HFFc6 (cell line): Measurements from ENCODE around the gene POLA1. TPM values are rescaled to one million over a fixed set of nuclear protein-coding genes. Genes with fewer than 3 reads are reported as not detected.

Experiments used
- DNase-seq: peaks from one replicate; pipeline ENCODE4 v3.0.0-alpha.2; 2018
- H3K27ac Mint-ChIP-seq: 2 replicates; pipeline ENCODE4 v1.8.0; 2020; ENCODE audit warnings: mild to moderate bottlenecking, mixed read lengths
- H3K27me3 Mint-ChIP-seq: 2 replicates; pipeline ENCODE4 v1.8.0; 2021; ENCODE audit warnings: mild to moderate bottlenecking, moderate library complexity, mixed read lengths; ENCODE audit not compliant: insufficient read depth
- H3K36me3 Mint-ChIP-seq: 2 replicates; pipeline ENCODE4 v1.8.0; 2021; ENCODE audit warnings: low read depth, mixed read lengths
- H3K4me1 Mint-ChIP-seq: 2 replicates; pipeline ENCODE4 v1.8.0; 2020; ENCODE audit warnings: low read depth, mixed read lengths
- H3K4me3 Mint-ChIP-seq: 2 replicates; pipeline ENCODE4 v1.8.0; 2020; ENCODE audit warnings: mild to moderate bottlenecking, moderate library complexity, mixed read lengths
- H3K9me3 Mint-ChIP-seq: 2 replicates; pipeline ENCODE4 v1.8.0; 2020; ENCODE audit warnings: mild to moderate bottlenecking, mixed read lengths
- long read RNA-seq: library from polyadenylated mRNA; unstranded; transcript quantifications from one replicate; pipeline ENCODE4 v2.0.0, GENCODE V29; 2019
- total RNA-seq, 6 experiments: library from RNA; stranded (reverse); fragmentation: NEBNext Ultra II Directional; extraction: Animal tissue kit (Norgen Biotek cat#: 25700); gene quantifications; 2 replicates in 1 of 6; 3 replicates in 5 of 6; pipeline ENCODE4 v1.2.3, GENCODE V29; 2021
- TF ChIP-seq, protein P1 (sequence below): fragments of 200-600 bp; sonication (generic); IDR thresholded peaks from 2 replicates; pipeline ENCODE4 v1.5.0; 2021; ENCODE audit warnings: antibody characterized with exemption, mild to moderate bottlenecking

POLA1 gene, protein sequence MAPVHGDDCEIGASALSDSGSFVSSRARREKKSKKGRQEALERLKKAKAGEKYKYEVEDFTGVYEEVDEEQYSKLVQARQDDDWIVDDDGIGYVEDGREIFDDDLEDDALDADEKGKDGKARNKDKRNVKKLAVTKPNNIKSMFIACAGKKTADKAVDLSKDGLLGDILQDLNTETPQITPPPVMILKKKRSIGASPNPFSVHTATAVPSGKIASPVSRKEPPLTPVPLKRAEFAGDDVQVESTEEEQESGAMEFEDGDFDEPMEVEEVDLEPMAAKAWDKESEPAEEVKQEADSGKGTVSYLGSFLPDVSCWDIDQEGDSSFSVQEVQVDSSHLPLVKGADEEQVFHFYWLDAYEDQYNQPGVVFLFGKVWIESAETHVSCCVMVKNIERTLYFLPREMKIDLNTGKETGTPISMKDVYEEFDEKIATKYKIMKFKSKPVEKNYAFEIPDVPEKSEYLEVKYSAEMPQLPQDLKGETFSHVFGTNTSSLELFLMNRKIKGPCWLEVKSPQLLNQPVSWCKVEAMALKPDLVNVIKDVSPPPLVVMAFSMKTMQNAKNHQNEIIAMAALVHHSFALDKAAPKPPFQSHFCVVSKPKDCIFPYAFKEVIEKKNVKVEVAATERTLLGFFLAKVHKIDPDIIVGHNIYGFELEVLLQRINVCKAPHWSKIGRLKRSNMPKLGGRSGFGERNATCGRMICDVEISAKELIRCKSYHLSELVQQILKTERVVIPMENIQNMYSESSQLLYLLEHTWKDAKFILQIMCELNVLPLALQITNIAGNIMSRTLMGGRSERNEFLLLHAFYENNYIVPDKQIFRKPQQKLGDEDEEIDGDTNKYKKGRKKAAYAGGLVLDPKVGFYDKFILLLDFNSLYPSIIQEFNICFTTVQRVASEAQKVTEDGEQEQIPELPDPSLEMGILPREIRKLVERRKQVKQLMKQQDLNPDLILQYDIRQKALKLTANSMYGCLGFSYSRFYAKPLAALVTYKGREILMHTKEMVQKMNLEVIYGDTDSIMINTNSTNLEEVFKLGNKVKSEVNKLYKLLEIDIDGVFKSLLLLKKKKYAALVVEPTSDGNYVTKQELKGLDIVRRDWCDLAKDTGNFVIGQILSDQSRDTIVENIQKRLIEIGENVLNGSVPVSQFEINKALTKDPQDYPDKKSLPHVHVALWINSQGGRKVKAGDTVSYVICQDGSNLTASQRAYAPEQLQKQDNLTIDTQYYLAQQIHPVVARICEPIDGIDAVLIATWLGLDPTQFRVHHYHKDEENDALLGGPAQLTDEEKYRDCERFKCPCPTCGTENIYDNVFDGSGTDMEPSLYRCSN (N-terminal part only)
- total RNA-seq = 10 to 100 TPM in 4 of 6 experiments, 1 to 10 TPM in 2; 6.5 to 12.5 (median 11.0) TPM
- long read RNA-seq, full-length matches to known transcripts = 2 of 7 reads
- long read RNA-seq, partial matches to known transcripts = 3 of 7 reads
- long read RNA-seq, other reads (novel, unspliced or antisense) = 2 of 7 reads

DNA sequence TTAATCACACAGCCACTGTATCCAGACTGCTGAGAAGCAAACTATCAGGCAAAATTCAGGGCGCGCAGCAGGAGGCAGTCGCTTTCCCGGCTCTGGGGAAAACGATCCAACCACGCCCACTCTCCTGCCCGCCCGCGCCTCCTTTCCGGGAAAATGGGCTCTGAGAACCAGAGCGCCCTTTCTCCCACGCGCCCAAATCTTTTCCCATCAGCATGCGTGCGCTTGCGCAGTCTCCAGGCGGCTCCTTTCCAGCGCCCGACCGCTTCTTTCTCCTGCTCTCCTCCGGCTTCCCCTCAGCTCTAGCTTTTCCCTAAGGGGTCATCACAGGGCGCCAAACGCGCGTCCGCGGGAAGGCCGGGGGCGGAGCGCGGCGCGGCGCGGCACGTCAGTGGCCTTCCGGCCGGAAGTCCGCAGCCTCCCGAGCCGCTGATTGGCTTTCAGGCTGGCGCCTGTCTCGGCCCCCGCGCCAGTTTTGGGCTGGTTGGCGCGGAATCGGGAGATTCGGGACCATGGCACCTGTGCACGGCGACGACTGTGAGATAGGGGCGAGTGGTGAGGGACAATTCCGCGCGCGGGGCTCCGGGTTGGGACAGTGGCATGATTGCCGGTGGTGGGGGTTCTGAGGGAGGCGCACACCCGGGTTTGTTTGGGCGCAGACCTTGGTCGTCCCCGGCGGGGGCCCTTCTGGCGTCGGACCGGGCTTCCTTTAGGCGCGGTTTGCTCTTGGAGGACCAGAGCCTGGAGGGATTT is at the start of gene POLA1:
POLA1 (plus strand) TSS at position 466 of the 750 bp plus-strand sequence; CDS start at position 510, 44 bp downstream.
- TF ChIP-seq, protein P1, sequence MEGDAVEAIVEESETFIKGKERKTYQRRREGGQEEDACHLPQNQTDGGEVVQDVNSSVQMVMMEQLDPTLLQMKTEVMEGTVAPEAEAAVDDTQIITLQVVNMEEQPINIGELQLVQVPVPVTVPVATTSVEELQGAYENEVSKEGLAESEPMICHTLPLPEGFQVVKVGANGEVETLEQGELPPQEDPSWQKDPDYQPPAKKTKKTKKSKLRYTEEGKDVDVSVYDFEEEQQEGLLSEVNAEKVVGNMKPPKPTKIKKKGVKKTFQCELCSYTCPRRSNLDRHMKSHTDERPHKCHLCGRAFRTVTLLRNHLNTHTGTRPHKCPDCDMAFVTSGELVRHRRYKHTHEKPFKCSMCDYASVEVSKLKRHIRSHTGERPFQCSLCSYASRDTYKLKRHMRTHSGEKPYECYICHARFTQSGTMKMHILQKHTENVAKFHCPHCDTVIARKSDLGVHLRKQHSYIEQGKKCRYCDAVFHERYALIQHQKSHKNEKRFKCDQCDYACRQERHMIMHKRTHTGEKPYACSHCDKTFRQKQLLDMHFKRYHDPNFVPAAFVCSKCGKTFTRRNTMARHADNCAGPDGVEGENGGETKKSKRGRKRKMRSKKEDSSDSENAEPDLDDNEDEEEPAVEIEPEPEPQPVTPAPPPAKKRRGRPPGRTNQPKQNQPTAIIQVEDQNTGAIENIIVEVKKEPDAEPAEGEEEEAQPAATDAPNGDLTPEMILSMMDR = peak; percentile 16; the same call in 1 of the 2 replicates
- Mint-ChIP-seq H3K27ac (peak within 1 kb of the TSS; percentile 90), H3K4me3 (peak within 1 kb of the TSS; percentile 92), H3K4me1 (peaks cover 25% of the 10 kb centered on the region), H3K36me3 (no peaks in the 10 kb centered on the region), H3K27me3 (no peaks in the 10 kb centered on the region), H3K9me3 (no peaks in the 10 kb centered on the region)
- DNase-seq = peak; percentile 95

DNA sequence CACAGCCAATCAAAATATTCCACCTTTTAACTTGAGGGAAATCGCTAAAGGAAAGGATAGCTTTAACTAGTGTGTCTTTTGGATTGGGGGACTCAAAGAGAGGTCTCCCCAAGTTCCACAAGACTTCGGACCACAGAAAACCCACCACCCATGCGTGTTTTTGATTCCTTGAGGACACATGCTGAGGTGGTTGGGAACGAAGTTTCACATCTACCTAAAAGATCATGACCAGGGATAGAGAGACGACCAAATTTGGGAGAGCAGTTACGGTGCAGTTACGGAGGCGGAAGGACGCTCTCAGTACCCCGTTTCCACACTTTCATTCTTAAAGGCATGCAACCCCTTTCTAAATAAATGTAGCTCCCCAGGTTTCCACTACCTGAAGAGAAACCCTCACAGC is 47.7 kb upstream of the POLA1 start:
- H3K4me1 Mint-ChIP-seq = peaks cover 7% of the 10 kb centered on the region; the same call in 1 of the 2 replicates
- no peak for DNase-seq
- TF ChIP-seq, protein P1 = no peak
- no peaks in the 10 kb centered on the region for H3K36me3 Mint-ChIP-seq
- peak overlapping the region; percentile 57; the same call in 1 of the 2 replicates for H3K4me3 Mint-ChIP-seq
- H3K9me3 Mint-ChIP-seq = no peaks in the 10 kb centered on the region
- no peak overlapping the region for H3K27ac Mint-ChIP-seq
- H3K27me3 Mint-ChIP-seq = peaks cover 4% of the 10 kb centered on the region; the same call in 1 of the 2 replicates

DNA sequence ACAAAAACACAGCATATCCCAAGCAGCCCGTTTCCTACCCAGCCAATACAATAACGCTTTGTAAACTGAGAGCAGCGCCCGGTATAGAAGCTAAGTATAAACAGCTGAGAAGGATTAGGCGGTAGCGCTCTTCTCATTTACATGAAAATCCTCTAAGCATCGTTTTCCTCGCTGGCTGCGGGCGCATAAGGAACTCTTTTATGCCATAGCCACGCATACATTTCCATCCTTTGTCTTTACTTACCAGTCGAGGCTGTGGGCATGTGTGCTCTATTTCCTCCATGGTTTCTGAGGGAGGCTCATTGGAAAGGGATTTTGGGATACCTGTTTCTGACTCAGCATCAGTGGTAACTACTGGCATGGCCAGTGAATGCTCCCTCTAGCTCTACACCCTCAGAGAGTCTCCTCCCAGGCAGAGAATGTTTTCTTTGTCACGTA is 47.0 kb upstream of the POLA1 start:
- peaks cover 7% of the 10 kb centered on the region; the same call in 1 of the 2 replicates for H3K4me1 Mint-ChIP-seq
- peak overlapping the region; percentile 74 for H3K4me3 Mint-ChIP-seq
- H3K27me3 Mint-ChIP-seq = peaks cover 4% of the 10 kb centered on the region; the same call in 1 of the 2 replicates
- no peak overlapping the region for H3K27ac Mint-ChIP-seq
- no peaks in the 10 kb centered on the region for H3K9me3 Mint-ChIP-seq
- H3K36me3 Mint-ChIP-seq = no peaks in the 10 kb centered on the region
- TF ChIP-seq, protein P1 = no peak
- no peak for DNase-seq

DNA sequence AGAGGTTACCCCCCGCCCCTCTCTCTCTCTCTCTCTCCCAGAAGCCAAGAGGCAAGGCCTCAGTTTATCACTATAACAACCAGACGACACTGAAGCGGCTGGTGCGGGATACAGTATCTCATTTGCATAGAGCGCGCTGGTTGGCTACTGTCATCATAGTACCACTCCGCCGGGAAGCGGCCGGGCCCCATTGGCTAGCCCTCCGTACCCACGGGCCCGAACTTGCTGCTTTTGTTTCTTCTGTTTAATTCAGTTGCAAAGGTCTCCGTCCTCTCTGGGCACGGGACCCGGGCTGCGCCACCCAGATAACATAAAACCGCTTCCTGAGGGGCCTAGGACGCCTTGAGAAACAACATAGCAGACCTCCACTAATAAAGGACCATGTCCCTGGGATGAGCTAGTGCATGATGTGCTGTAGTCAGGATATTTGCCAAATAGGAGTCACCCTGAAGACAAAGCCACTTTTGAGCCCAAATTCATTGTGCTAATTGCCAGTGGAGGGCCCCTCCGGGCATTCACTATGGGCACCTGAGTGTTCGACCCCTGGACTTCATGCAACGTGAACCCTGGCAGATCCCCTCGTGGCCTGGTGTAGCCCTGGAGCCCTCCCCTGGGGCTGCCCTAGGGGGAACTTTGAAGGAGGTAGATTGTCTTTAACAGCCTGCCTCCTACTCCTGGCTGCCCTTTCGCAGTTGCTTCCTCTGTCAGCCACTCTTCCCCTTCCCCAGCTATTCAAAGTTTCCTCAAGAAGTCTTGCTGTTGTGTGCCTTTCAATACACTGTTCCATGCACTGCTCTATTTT is 46.3 kb upstream of the POLA1 start, which contains the start of gene PCYT1B:
PCYT1B (minus strand) TSS at position 91 of the 802 bp plus-strand sequence. CDS start 242 bp downstream, outside the sequence.
- no peak within 1 kb of the TSS for H3K27ac Mint-ChIP-seq
- H3K9me3 Mint-ChIP-seq = no peaks in the 10 kb centered on the region

More for the DNA sequence above, 46.3 kb upstream of the POLA1 start, which contains the start of gene PCYT1B:
- peaks cover 7% of the 10 kb centered on the region; the same call in 1 of the 2 replicates for H3K4me1 Mint-ChIP-seq
- TF ChIP-seq, protein P1 = no peak
- H3K4me3 Mint-ChIP-seq = peak within 1 kb of the TSS; percentile 74
- H3K36me3 Mint-ChIP-seq = no peaks in the 10 kb centered on the region
- H3K27me3 Mint-ChIP-seq = peaks cover 4% of the 10 kb centered on the region; the same call in 1 of the 2 replicates
- peak; percentile 35 for DNase-seq
